Karpas-422 (cell line): ENCODE data around the gene MCAT. TPM values are rescaled to one million over a fixed set of nuclear protein-coding genes. Genes with fewer than 3 reads are reported as not detected.

Source experiments
- DNase-seq: peaks from one replicate; pipeline ENCODE4 v3.0.0-alpha.2; 2015
- H2AFZ ChIP-seq: fragments of 200-600 bp; sonication (generic); 2 replicates; pipeline ENCODE4 v1.6.1; 2014; ENCODE audit warnings: antibody characterized with exemption, low read length, mixed read lengths
- H3K27ac ChIP-seq: fragments of 200-600 bp; sonication (generic); 2 replicates; pipeline ENCODE4 v1.5.1; 2014; ENCODE audit warnings: mild to moderate bottlenecking, low read length, moderate library complexity
- H3K27me3 ChIP-seq: fragments of 200-600 bp; sonication (generic); 2 replicates; pipeline ENCODE4 v1.6.1; 2014; ENCODE audit warnings: low read length, mixed read lengths
- H3K36me3 ChIP-seq: fragments of 200-600 bp; sonication (generic); 2 replicates; pipeline ENCODE4 v1.6.1; 2014; ENCODE audit warnings: low read length, mixed read lengths; ENCODE audit not compliant: insufficient read depth
- H3K4me1 ChIP-seq: fragments of 200-600 bp; sonication (generic); 2 replicates; pipeline ENCODE4 v1.6.1; 2014; ENCODE audit warnings: mild to moderate bottlenecking, low read length, mixed read lengths
- H3K4me2 ChIP-seq: fragments of 200-600 bp; sonication (generic); 2 replicates; pipeline ENCODE4 v1.6.1; 2014; ENCODE audit warnings: low read length, low read depth, mild to moderate bottlenecking; ENCODE audit not compliant: poor library complexity, severe bottlenecking
- H3K4me3 ChIP-seq: fragments of 200-600 bp; sonication (generic); 2 replicates; pipeline ENCODE4 v1.5.1; 2014; ENCODE audit warnings: mild to moderate bottlenecking, antibody characterized with exemption, low read length, mixed read lengths
- H3K79me2 ChIP-seq: fragments of 200-600 bp; sonication (generic); 2 replicates; pipeline ENCODE4 v1.6.1; 2014; ENCODE audit warnings: mild to moderate bottlenecking, low read length, mixed read lengths
- H3K9ac ChIP-seq: fragments of 200-600 bp; sonication (generic); 2 replicates; pipeline ENCODE4 v1.6.0; 2014; ENCODE audit warnings: low read length
- H3K9me2 ChIP-seq: fragments of 200-600 bp; sonication (generic), shearing (Covaris generic); replicated peaks from 2 replicates; pipeline ENCODE4 v1.6.0; 2014; ENCODE audit warnings: mild to moderate bottlenecking, low read length, moderate library complexity; ENCODE audit not compliant: insufficient read depth
- H3K9me3 ChIP-seq: fragments of 300-700, 200-600 bp; sonication (generic); 2 replicates; pipeline ENCODE4 v1.6.1; 2014; ENCODE audit warnings: low read length, mixed read lengths
- H4K20me1 ChIP-seq: fragments of 200-600 bp; sonication (generic); 2 replicates; pipeline ENCODE4 v1.6.1; 2014; ENCODE audit warnings: mild to moderate bottlenecking, antibody characterized with exemption, low read length, low read depth; ENCODE audit not compliant: insufficient read depth
- total RNA-seq: library from RNA; depleted of rRNA; stranded (reverse); fragments of >200 nt; shearing (Covaris generic); gene quantifications from 2 replicates; pipeline ENCODE4 v1.2.3, GENCODE V29; 2014; ENCODE audit warnings: low replicate concordance

MCAT gene
- total RNA-seq, 1 experiment from 2014 or later: 15.0 TPM

- no peaks in the 10 kb centered on the region for H3K9me2 ChIP-seq
- no peak overlapping the region for H3K9ac ChIP-seq
- DNase-seq: no peak
- H3K4me3 ChIP-seq: no peak overlapping the region
- no peaks in the 10 kb centered on the region for H3K79me2 ChIP-seq
- no peak overlapping the region for H3K27ac ChIP-seq
- H3K27me3 ChIP-seq: no peaks in the 10 kb centered on the region
- no peaks in the 10 kb centered on the region for H3K9me3 ChIP-seq
- H3K36me3 ChIP-seq: no peaks in the 10 kb centered on the region
- H2AFZ ChIP-seq: no peak overlapping the region
- no peaks in the 10 kb centered on the region for H3K4me1 ChIP-seq
- no peak overlapping the region for H3K4me2 ChIP-seq
- H4K20me1 ChIP-seq: no peaks in the 10 kb centered on the region
Observed at GRCh38 chr22:43160497-43161126, 17.4 kb upstream of the MCAT start.

GRCh38 chr22:43159484-43160178 lies 16.4 kb upstream of the MCAT start:
- no peaks in the 10 kb centered on the region for H3K9me2 ChIP-seq
- H3K36me3 ChIP-seq: no peaks in the 10 kb centered on the region
- no peaks in the 10 kb centered on the region for H3K9me3 ChIP-seq
- H3K79me2 ChIP-seq: no peaks in the 10 kb centered on the region
- no peak overlapping the region for H3K4me2 ChIP-seq
- no peak overlapping the region for H3K4me3 ChIP-seq
- no peaks in the 10 kb centered on the region for H4K20me1 ChIP-seq
- H3K27me3 ChIP-seq: no peaks in the 10 kb centered on the region
- no peak overlapping the region for H2AFZ ChIP-seq
- no peak overlapping the region for H3K27ac ChIP-seq
- no peak for DNase-seq
- no peaks in the 10 kb centered on the region for H3K4me1 ChIP-seq
- H3K9ac ChIP-seq: no peak overlapping the region

GRCh38 chr22:43158778-43159483 lies 15.7 kb upstream of the MCAT start:
- Histone ChIP-seq H3K4me2 (no peak overlapping the region), H3K4me1 (no peaks in the 10 kb centered on the region), H3K27me3 (no peaks in the 10 kb centered on the region), H3K27ac (no peak overlapping the region), H3K9me2 (no peaks in the 10 kb centered on the region), H3K79me2 (no peaks in the 10 kb centered on the region), H3K9me3 (no peaks in the 10 kb centered on the region), H2AFZ (no peak overlapping the region), H3K4me3 (no peak overlapping the region), H4K20me1 (no peaks in the 10 kb centered on the region), H3K9ac (no peak overlapping the region), H3K36me3 (no peaks in the 10 kb centered on the region)
- DNase-seq: no peak

GRCh38 chr22:43157874-43158546 lies 14.8 kb upstream of the MCAT start:
- Histone ChIP-seq H3K27ac (no peak overlapping the region), H3K79me2 (no peaks in the 10 kb centered on the region), H3K9me2 (no peaks in the 10 kb centered on the region), H3K36me3 (no peaks in the 10 kb centered on the region), H3K9ac (no peak overlapping the region), H4K20me1 (no peaks in the 10 kb centered on the region), H3K4me2 (no peak overlapping the region), H3K4me3 (no peak overlapping the region), H2AFZ (no peak overlapping the region), H3K4me1 (no peaks in the 10 kb centered on the region), H3K9me3 (no peaks in the 10 kb centered on the region), H3K27me3 (no peaks in the 10 kb centered on the region)
- no peak for DNase-seq

- H3K4me2 ChIP-seq: no peak overlapping the region
- H3K9ac ChIP-seq: no peak overlapping the region
- H3K9me2 ChIP-seq: no peaks in the 10 kb centered on the region
- no peaks in the 10 kb centered on the region for H3K9me3 ChIP-seq
- no peak overlapping the region for H2AFZ ChIP-seq
- H3K27ac ChIP-seq: no peak overlapping the region
- H4K20me1 ChIP-seq: no peaks in the 10 kb centered on the region
- H3K79me2 ChIP-seq: no peaks in the 10 kb centered on the region
- H3K4me3 ChIP-seq: no peak overlapping the region
- DNase-seq: no peak
- H3K36me3 ChIP-seq: no peaks in the 10 kb centered on the region
- no peaks in the 10 kb centered on the region for H3K4me1 ChIP-seq
- H3K27me3 ChIP-seq: no peaks in the 10 kb centered on the region
Observed at GRCh38 chr22:43156413-43156812, 13.2 kb upstream of the MCAT start.

GRCh38 chr22:43155789-43156188 lies 12.6 kb upstream of the MCAT start:
- no peak for DNase-seq
- Histone ChIP-seq H2AFZ (no peak overlapping the region), H3K9ac (no peak overlapping the region), H3K4me2 (no peak overlapping the region), H3K27me3 (no peaks in the 10 kb centered on the region), H3K4me3 (no peak overlapping the region), H4K20me1 (no peaks in the 10 kb centered on the region), H3K4me1 (no peaks in the 10 kb centered on the region), H3K9me2 (no peaks in the 10 kb centered on the region), H3K79me2 (no peaks in the 10 kb centered on the region), H3K9me3 (no peaks in the 10 kb centered on the region), H3K36me3 (no peaks in the 10 kb centered on the region), H3K27ac (no peak overlapping the region)

GRCh38 chr22:43154887-43155536 lies 11.8 kb upstream of the MCAT start:
- Histone ChIP-seq H3K36me3 (no peaks in the 10 kb centered on the region), H3K9me3 (no peaks in the 10 kb centered on the region), H3K27me3 (no peaks in the 10 kb centered on the region), H3K27ac (no peak overlapping the region), H3K4me2 (no peak overlapping the region), H3K9me2 (no peaks in the 10 kb centered on the region), H3K9ac (no peak overlapping the region), H3K79me2 (no peaks in the 10 kb centered on the region), H3K4me3 (no peak overlapping the region), H2AFZ (no peak overlapping the region), H3K4me1 (no peaks in the 10 kb centered on the region), H4K20me1 (no peaks in the 10 kb centered on the region)
- no peak for DNase-seq

- Histone ChIP-seq H3K27me3 (no peaks in the 10 kb centered on the region), H3K4me1 (no peaks in the 10 kb centered on the region), H3K36me3 (no peaks in the 10 kb centered on the region), H2AFZ (no peak overlapping the region), H3K9ac (no peak overlapping the region), H3K9me2 (no peaks in the 10 kb centered on the region), H3K4me3 (no peak overlapping the region), H3K79me2 (no peaks in the 10 kb centered on the region), H4K20me1 (no peaks in the 10 kb centered on the region), H3K4me2 (no peak overlapping the region), H3K27ac (no peak overlapping the region), H3K9me3 (no peaks in the 10 kb centered on the region)
- DNase-seq: no peak
Observed at GRCh38 chr22:43153899-43154298, 10.7 kb upstream of the MCAT start.
